CD4-positive, alpha-beta T cell (primary cell): ENCODE measurements around the gene CDH2. TPM values are rescaled to one million over a fixed set of nuclear protein-coding genes. Genes with fewer than 3 reads are reported as not detected.

Experiments used
- ATAC-seq: fragments of 200-7000 bp; cut with Tn5 transposase; one replicate; pipeline ENCODE4 v1.10.0; 2022; ENCODE audit warnings: mild to moderate bottlenecking; ENCODE audit not compliant: poor library complexity
- CTCF ChIA-PET: fragments of 350-600 bp; sonication (Branson Sonifier 250); formaldehyde crosslinking; loops from one replicate; lab custom pipeline; 2021; ENCODE audit warnings: antibody characterized with exemption, inconsistent platforms; lab: Charles Lee
- POLR2A ChIA-PET: fragments of 350-600 bp; sonication (Branson Sonifier 250); formaldehyde crosslinking; loops from one replicate; lab custom pipeline; 2021; ENCODE audit warnings: antibody characterized with exemption, inconsistent platforms; lab: Charles Lee
- DNase-seq, 14 experiments: peaks; one replicate each; pipeline ENCODE4 v3.0.0-alpha.2; 2013 to 2020; ENCODE audit warnings: mixed read lengths in 2 of 14
- H3K27ac ChIP-seq, 2 donors: one replicate each; pipeline versions ENCODE4 v1.5.1 to v1.7.0; 2013; ENCODE audit warnings: low read length in 2 of 2, low read depth in 1 of 2, mild to moderate bottlenecking in 1 of 2
- H3K27me3 ChIP-seq, 2 experiments: 1 replicate in 1 of 2; 2 replicates in 1 of 2; pipeline versions ENCODE4 v1.6.1 to v1.7.0; 2013; ENCODE audit warnings: low read length in 2 of 2, control low read depth in 1 of 2, mild to moderate bottlenecking in 1 of 2, moderate library complexity in 1 of 2; ENCODE audit not compliant: insufficient read depth in 2 of 2, control insufficient read depth in 1 of 2
- H3K36me3 ChIP-seq: one replicate; pipeline ENCODE4 v1.6.1; 2013; ENCODE audit warnings: low read length, control low read depth; ENCODE audit not compliant: insufficient read depth
- H3K4me1 ChIP-seq: one replicate; pipeline ENCODE4 v1.6.1; 2013; ENCODE audit warnings: low read length, control low read depth; ENCODE audit not compliant: insufficient read depth
- H3K4me3 ChIP-seq: one replicate; pipeline ENCODE4 v1.5.1; 2013; ENCODE audit warnings: mild to moderate bottlenecking, low read length, moderate library complexity
- H3K9me3 ChIP-seq, 2 experiments: 1 replicate in 1 of 2; 2 replicates in 1 of 2; pipeline versions ENCODE4 v1.6.1 to v1.7.0; 2013; ENCODE audit warnings: low read length in 2 of 2, mild to moderate bottlenecking in 2 of 2, control low read depth in 1 of 2, moderate library complexity in 1 of 2; ENCODE audit not compliant: control insufficient read depth in 1 of 2, insufficient read depth in 1 of 2
- H3K27ac Mint-ChIP-seq: one replicate; pipeline ENCODE4 v1.8.0; 2020; ENCODE audit warnings: mixed read lengths
- H3K27me3 Mint-ChIP-seq: one replicate; pipeline ENCODE4 v1.8.0; 2021; ENCODE audit warnings: mixed read lengths
- H3K36me3 Mint-ChIP-seq: one replicate; pipeline ENCODE4 v1.8.0; 2021; ENCODE audit warnings: low read depth, mixed read lengths
- H3K4me1 Mint-ChIP-seq: one replicate; pipeline ENCODE4 v1.8.0; 2021; ENCODE audit warnings: low read depth, mixed read lengths
- H3K4me3 Mint-ChIP-seq: one replicate; pipeline ENCODE4 v1.8.0; 2020; ENCODE audit warnings: mild to moderate bottlenecking, mixed read lengths
- H3K9me3 Mint-ChIP-seq: one replicate; pipeline ENCODE4 v1.8.0; 2020; ENCODE audit warnings: mixed read lengths
- CTCF ChIP-seq: fragments of 200-600 bp; IDR thresholded peaks from one replicate; pipeline ENCODE4 v1.8.0; 2022; ENCODE audit warnings: antibody characterized with exemption, mild to moderate bottlenecking
- intact Hi-C, 2 experiments: fragments of 100-400 bp; cut with DNase I in 1 of 2; cut with micrococcal nuclease in 1 of 2; formaldehyde crosslinking; loops; one replicate each; pipeline versions ENCODE4 v1.15.1 to v1.9.0; 2023 to 2025; cut with DNase I, micrococcal nuclease
- total RNA-seq, 174 experiments: library from RNA in 2 of 174; stranded (reverse) in 2 of 174; gene quantifications; one replicate each; pipeline ENCODE4 v1.2.3 and lab custom pipeline; 2021 to 2026

Gene CDH2
- total RNA-seq, 2 experiments from 2014 or later: not detected

DNA sequence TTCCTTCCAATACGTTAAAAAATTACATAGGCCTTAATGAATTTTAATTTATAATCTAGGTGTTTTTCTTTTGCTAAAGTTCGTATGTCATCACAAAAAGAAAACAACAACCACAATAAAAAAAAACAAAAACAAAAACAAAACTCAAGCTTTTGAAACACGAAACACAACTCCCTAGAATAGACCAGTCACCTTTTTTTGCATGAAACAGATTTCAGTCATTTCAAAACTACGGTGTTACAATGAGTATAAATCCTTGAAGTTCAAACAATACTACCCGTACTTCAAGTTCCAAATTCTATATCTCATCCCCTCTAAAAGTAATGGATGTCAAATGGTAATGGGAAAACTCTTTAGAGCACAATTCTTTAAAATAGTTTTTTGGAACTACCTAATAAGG lies 142.4 kb downstream of the CDH2 start:
- H3K4me1 Mint-ChIP-seq: no peaks in the 10 kb centered on the region
- no peak overlapping the region for H3K4me3 Mint-ChIP-seq
- no peak overlapping the region for H3K27ac Mint-ChIP-seq
- no peaks in the 10 kb centered on the region for H3K27me3 Mint-ChIP-seq
- intact Hi-C loops: no loop called here
- peaks cover 12% of the 10 kb centered on the region for H3K9me3 Mint-ChIP-seq
- ChIA-PET POLR2A (no interaction called here), CTCF (no interaction called here)
- ATAC-seq: no peak
- DNase-seq: no peak
- no peak overlapping the region for H3K27ac ChIP-seq
- no peak for TF ChIP-seq CTCF
- no peaks in the 10 kb centered on the region for H3K4me1 ChIP-seq
- no peaks in the 10 kb centered on the region for H3K27me3 ChIP-seq
- peaks cover 0 to 4% of the 10 kb centered on the region in 2 experiments for H3K9me3 ChIP-seq
- no peak overlapping the region for H3K4me3 ChIP-seq
- H3K36me3 Mint-ChIP-seq: no peaks in the 10 kb centered on the region
- H3K36me3 ChIP-seq: no peaks in the 10 kb centered on the region

DNA sequence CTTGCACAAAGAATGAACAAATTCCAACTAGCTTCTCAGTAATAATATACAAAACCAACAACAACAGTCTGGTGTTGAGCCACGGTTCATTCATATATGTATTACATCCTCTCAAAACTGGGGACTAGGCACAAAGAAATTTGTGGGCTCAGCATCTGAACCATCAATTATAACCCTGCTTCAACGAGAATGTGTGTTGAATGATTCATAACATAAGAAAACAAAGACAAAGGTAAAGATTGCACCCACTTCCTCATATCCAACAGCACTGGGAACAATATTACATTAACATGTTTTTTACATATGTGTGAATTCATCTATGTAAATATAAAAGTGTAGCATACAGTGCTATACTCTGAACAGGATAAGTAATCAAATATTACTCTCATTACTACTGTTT lies 144.8 kb downstream of the CDH2 start:
- H3K27me3 Mint-ChIP-seq: no peaks in the 10 kb centered on the region
- no peak for TF ChIP-seq CTCF
- Histone ChIP-seq H3K4me3 (no peak overlapping the region), H3K27me3 (no peaks in the 10 kb centered on the region), H3K4me1 (no peaks in the 10 kb centered on the region), H3K9me3 (peaks cover 0 to 4% of the 10 kb centered on the region in 2 experiments), H3K27ac (no peak overlapping the region), H3K36me3 (no peaks in the 10 kb centered on the region)
- H3K4me3 Mint-ChIP-seq: no peak overlapping the region
- ChIA-PET CTCF (interaction anchor here (0.5 kb wide), 1 partner anchor 25 kb away, joined by 3 read pairs; no protein-coding TSS in a partner anchor), POLR2A (no interaction called here)
- peaks cover 12% of the 10 kb centered on the region for H3K9me3 Mint-ChIP-seq
- no peaks in the 10 kb centered on the region for H3K36me3 Mint-ChIP-seq
- no peak for ATAC-seq
- DNase-seq: no peak
- H3K4me1 Mint-ChIP-seq: no peaks in the 10 kb centered on the region
- intact Hi-C loops: no loop called here
- H3K27ac Mint-ChIP-seq: no peak overlapping the region

DNA sequence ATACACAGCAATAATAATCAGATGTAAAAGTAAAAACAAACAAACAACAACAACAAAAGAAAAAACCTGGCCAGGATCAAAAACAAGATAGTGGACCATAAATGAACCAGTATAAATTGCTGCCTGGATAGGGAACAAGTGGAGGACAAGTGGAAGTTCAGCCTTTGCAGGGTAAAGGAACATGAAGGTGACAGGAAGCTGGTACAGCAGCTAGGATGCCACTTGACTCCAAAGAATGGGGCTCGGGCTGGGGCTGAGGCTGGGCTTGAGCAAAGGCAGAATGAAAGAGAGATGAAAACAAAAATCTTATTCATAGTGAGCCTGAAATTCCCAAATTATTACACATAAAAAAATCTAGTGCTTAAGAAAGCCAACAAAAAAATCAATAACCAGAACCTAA lies 146.5 kb downstream of the CDH2 start:
- POLR2A ChIA-PET: no interaction called here
- Mint-ChIP-seq H3K36me3 (no peaks in the 10 kb centered on the region), H3K27ac (no peak overlapping the region), H3K9me3 (peaks cover 10% of the 10 kb centered on the region), H3K4me1 (no peaks in the 10 kb centered on the region), H3K4me3 (no peak overlapping the region), H3K27me3 (no peaks in the 10 kb centered on the region)
- Histone ChIP-seq H3K27ac (no peak overlapping the region), H3K36me3 (no peaks in the 10 kb centered on the region), H3K4me1 (no peaks in the 10 kb centered on the region), H3K4me3 (no peak overlapping the region), H3K27me3 (no peaks in the 10 kb centered on the region), H3K9me3 (peaks cover 0 to 4% of the 10 kb centered on the region in 2 experiments)
- CTCF ChIA-PET: no interaction called here
- no peak for TF ChIP-seq CTCF
- intact Hi-C loops: no loop called here
- ATAC-seq (no peak), DNase-seq (no peak)
